HepG2 (cell line): ENCODE results near the gene ARID1A. TPM values are rescaled to one million over a fixed set of nuclear protein-coding genes. Genes with fewer than 3 reads are reported as not detected.

ENCODE experiments used
- ATAC-seq: fragments of 200-7000 bp; cut with Tn5 transposase; 3 replicates; pipeline ENCODE4 v1.9.1; 2020; ENCODE audit warnings: mild to moderate bottlenecking, moderate library complexity
- BruUV-seq: library from RNA; stranded (reverse); fragments of 400-500 nt; replicated peaks from 2 replicates; lab custom pipeline; 2021; lab: Mats Ljungman, UMichigan
- CTCF ChIA-PET: fragments of 300-600 bp; formaldehyde crosslinking; extraction: SDS; loops from one replicate; lab custom pipeline; 2021; ENCODE audit warnings: low total read pairs, inconsistent platforms, low intra/inter-chr PET ratio; lab: Yijun Ruan, JAX
- POLR2A ChIA-PET: fragments of 350-600 bp; sonication (Branson Sonifier 250); formaldehyde crosslinking; loops from one replicate; lab custom pipeline; 2020; ENCODE audit warnings: antibody characterized with exemption, inconsistent platforms; lab: Yijun Ruan, JAX
- DNase-seq: peaks from one replicate; pipeline ENCODE4 v3.0.0-alpha.2; 2015; ENCODE audit warnings: low spot score
- FAIRE-seq: peaks from 3 replicates; lab custom pipeline; 2011; peaks lifted over from hg19 to GRCh38; lab: Jason Lieb, UNC
- H2AFZ ChIP-seq: one replicate; pipeline ENCODE4 v1.6.1; 2011; ENCODE audit warnings: low read length, inconsistent platforms
- H3K27ac ChIP-seq: fragments of 300-600 bp; 3 replicates; pipeline ENCODE4 v1.8.0; 2011; ENCODE audit warnings: mixed run types, mild to moderate bottlenecking, mixed read lengths, low read length, inconsistent platforms; ENCODE audit not compliant: insufficient read depth; ENCODE audit errors: extremely low read length
- H3K27me3 ChIP-seq, 2 experiments: fragments of 200-600 bp in 1 of 2; 2 replicates in 1 of 2; 3 replicates in 1 of 2; pipeline versions ENCODE4 v1.6.0 to v1.8.0; 2011; ENCODE audit warnings: low read length in 2 of 2, mild to moderate bottlenecking in 2 of 2, moderate library complexity in 2 of 2, inconsistent platforms in 1 of 2; ENCODE audit not compliant: insufficient read depth in 2 of 2, control insufficient read depth in 1 of 2
- H3K36me3 ChIP-seq, 2 experiments: fragments of 200-600 bp in 1 of 2; replicated peaks in 1 of 2; 2 replicates in 1 of 2; 3 replicates in 1 of 2; pipeline versions ENCODE4 v1.5.1 to v1.8.0; 2011; ENCODE audit warnings: low read length in 2 of 2, inconsistent platforms in 1 of 2; ENCODE audit not compliant: insufficient read depth in 2 of 2, control insufficient read depth in 1 of 2
- H3K4me1 ChIP-seq: 2 replicates; pipeline ENCODE4 v1.5.1; 2012; ENCODE audit warnings: low read length, inconsistent platforms; ENCODE audit not compliant: insufficient read depth
- H3K4me2 ChIP-seq: 2 replicates; pipeline ENCODE4 v1.6.0; 2011; ENCODE audit warnings: low read depth, low read length, inconsistent platforms
- H3K4me3 ChIP-seq, 3 experiments: fragments of 200-600 bp in 1 of 3; sonication (generic), shearing (Covaris generic) in 1 of 3; replicated peaks in 1 of 3; 2 replicates each; pipeline ENCODE4 v1.5.1; 2011 to 2016; ENCODE audit warnings: low read length in 3 of 3, inconsistent platforms in 2 of 3, low read depth in 2 of 3, mild to moderate bottlenecking in 2 of 3, control low read depth in 1 of 3, mixed read lengths in 1 of 3; ENCODE audit not compliant: insufficient read depth in 1 of 3
- H3K79me2 ChIP-seq: one replicate; pipeline ENCODE4 v1.6.1; 2011; ENCODE audit warnings: low read length, inconsistent platforms; ENCODE audit not compliant: insufficient read depth
- H3K9ac ChIP-seq: 2 replicates; pipeline ENCODE4 v1.6.0; 2011; ENCODE audit warnings: mild to moderate bottlenecking, low read depth, low read length, inconsistent platforms; ENCODE audit not compliant: insufficient read depth
- H3K9me3 ChIP-seq: 2 replicates; pipeline ENCODE4 v1.5.1; 2012; ENCODE audit warnings: mild to moderate bottlenecking, low read length
- H4K20me1 ChIP-seq: 2 replicates; pipeline ENCODE4 v1.6.0; 2011; ENCODE audit warnings: inconsistent platforms, mild to moderate bottlenecking, low read length, moderate library complexity; ENCODE audit not compliant: insufficient read depth
- CAMTA2 ChIP-seq: sonication (generic); formaldehyde crosslinking; IDR thresholded peaks from 2 replicates; pipeline ENCODE4 v1.4.0; 2020; ENCODE audit warnings: mild to moderate bottlenecking, missing genetic modification reagents, borderline replicate concordance
- FOSL2 ChIP-seq: sonication (generic); formaldehyde crosslinking; IDR thresholded peaks from 2 replicates; pipeline ENCODE4 v1.4.0; 2020; ENCODE audit warnings: missing genetic modification reagents
- RBM22 ChIP-seq: fragments of 200-400 bp; formaldehyde crosslinking; optimal IDR thresholded peaks from 2 replicates; pipeline ENCODE3; 2017; ENCODE audit warnings: mild to moderate bottlenecking, low read length, moderate library complexity
- ZC3H13 ChIP-seq: sonication (generic); formaldehyde crosslinking; IDR thresholded peaks from 2 replicates; pipeline ENCODE4 v1.8.1; 2023; ENCODE audit warnings: mild to moderate bottlenecking, missing genetic modification reagents, moderate library complexity
- ZNF326 ChIP-seq: sonication (generic); formaldehyde crosslinking; IDR thresholded peaks from 2 replicates; pipeline ENCODE4 v1.4.0; 2020; ENCODE audit warnings: missing genetic modification reagents, borderline replicate concordance
- ZNF670 ChIP-seq: sonication (generic); formaldehyde crosslinking; IDR thresholded peaks from 2 replicates; pipeline ENCODE4 v1.8.0; 2022; ENCODE audit warnings: mild to moderate bottlenecking, missing genetic modification reagents, borderline replicate concordance
- WGBS: methylation state at CpG from one replicate; pipeline ENCODE4 v1.1.6; 2017; ENCODE audit warnings: low lambda C conversion rate; 5-methylcytosine and 5-hydroxymethylcytosine counted together
- in situ Hi-C: cut with HindIII; loops from 2 replicates; pipeline ENCODE4 v1.10.0; 2017; ENCODE audit warnings: low pct_unique_long_range_greater_than_20kb; ENCODE audit not compliant: extremely low pct_ligation_motif_present
- intact Hi-C: fragments of 100-400 bp; cut with micrococcal nuclease; formaldehyde crosslinking; loops from one replicate; pipeline ENCODE4 v1.10.0; 2022; ENCODE audit not compliant: unreplicated experiment
- polyA plus RNA-seq, 8 experiments: library from polyadenylated mRNA; depleted of rRNA in 3 of 8; stranded (reverse) in 7 of 8; unstranded in 1 of 8; fragments of >200 nt; fragmentation: Illumina TruSeq in 4 of 8; extraction: Trizol in 4 of 8; gene quantifications; 2 replicates each; pipeline versions ENCODE4 v1.2.1 to v1.2.3, GENCODE V29; 2011 to 2016; ENCODE audit warnings: low read depth in 4 of 8, missing spikeins in 1 of 8, mixed read lengths in 1 of 8; ENCODE audit not compliant: insufficient read depth in 1 of 8
- total RNA-seq, 5 experiments: library from RNA; depleted of rRNA; stranded (reverse); fragments of >200 nt; fragmentation: Illumina TruSeq; extraction: Trizol; gene quantifications; 2 replicates each; pipeline ENCODE4 v1.2.3, GENCODE V29; 2016; ENCODE audit warnings: low read depth in 1 of 5

Gene ARID1A
- total and polyA plus RNA-seq, 2 of the 13 experiments (the other 11 are each of a cell fraction or from before 2014, with no cell fraction given), result 11.9 to 15.9 TPM

GRCh38 chr1:26782521-26783212 is 86.9 kb downstream of the ARID1A start:
- Histone ChIP-seq H3K79me2 (peaks cover 4% of the 10 kb centered on the region), H3K36me3 (peaks cover 15 to 30% of the 10 kb centered on the region in 2 experiments), H4K20me1 (no peaks in the 10 kb centered on the region), H3K4me2 (no peak overlapping the region)
- no TSS peak for BruUV-seq
- TF ChIP-seq ZNF326 (CRISPR knock-in tag) (no peak), ZC3H13 (0 out of 2 replicates have a peak, but pooled peaks have one; percentile 11), RBM22 (peak; percentile 79)
- TF ChIP-seq, all 625 proteins: peak for 2
- Histone ChIP-seq H3K4me1 (peaks cover 60% of the 10 kb centered on the region), H3K9me3 (no peaks in the 10 kb centered on the region), H2AFZ (no peak overlapping the region), H3K4me3 (no peak overlapping the region), H3K27me3 (no peaks in the 10 kb centered on the region; a peak in 1 of 5 replicates), H3K9ac (no peak overlapping the region), H3K27ac (peak overlapping the region; percentile 63)
- WGBS, result 60% methylated on average over 3 of the region's 3 CpGs
- intact Hi-C loops (no loop called here), in situ Hi-C loops (no loop called here)
- ATAC-seq (no peak), FAIRE-seq (no peak), DNase-seq (no peak)
- ChIA-PET POLR2A (interaction anchor here (1.5 to 7.0 kb wide), 4 partner anchors 10 to 83 kb away, joined by 3 to 80 read pairs (median 20); no protein-coding TSS in a partner anchor), CTCF (no interaction called here)

- in situ Hi-C loops, result no loop called here
- DNase-seq (no peak), FAIRE-seq (no peak), ATAC-seq (no peak)
- H3K27me3 ChIP-seq, result no peaks in the 10 kb centered on the region; a peak in 1 of 5 replicates
- H3K4me2 ChIP-seq, result peak overlapping the region; percentile 44
- intact Hi-C loops, result no loop called here
- H3K9me3 ChIP-seq, result no peaks in the 10 kb centered on the region
- H3K4me3 ChIP-seq, result no peak overlapping the region
- 24% methylated on average over 5 of the region's 5 CpGs for WGBS
- H4K20me1 ChIP-seq, result no peaks in the 10 kb centered on the region
- ChIA-PET POLR2A (interaction anchor here (0.8 to 7.0 kb wide), 8 partner anchors 11 to 91 kb away, joined by 3 to 127 read pairs (median 14); partner anchors contain the start of gene ARID1A), CTCF (no interaction called here)
- BruUV-seq, result no TSS peak
- peaks cover 60% of the 10 kb centered on the region for H3K4me1 ChIP-seq
- no peak overlapping the region for H3K9ac ChIP-seq
- peaks cover 11 to 22% of the 10 kb centered on the region in 2 experiments for H3K36me3 ChIP-seq
- H3K79me2 ChIP-seq, result peaks cover 6% of the 10 kb centered on the region
- no peak overlapping the region for H2AFZ ChIP-seq
- TF ChIP-seq ZNF670 (CRISPR knock-in tag) (no peak), CAMTA2 (CRISPR knock-in tag) (no peak), FOSL2 (CRISPR knock-in tag) (no peak)
- TF ChIP-seq, all 625 proteins: peak for 0
- H3K27ac ChIP-seq, result peak overlapping the region; percentile 63
Observed at GRCh38 chr1:26783646-26784022, 87.8 kb downstream of the ARID1A start.
